ENCODE data around the gene LSM3.

LSM3 gene

DNA sequence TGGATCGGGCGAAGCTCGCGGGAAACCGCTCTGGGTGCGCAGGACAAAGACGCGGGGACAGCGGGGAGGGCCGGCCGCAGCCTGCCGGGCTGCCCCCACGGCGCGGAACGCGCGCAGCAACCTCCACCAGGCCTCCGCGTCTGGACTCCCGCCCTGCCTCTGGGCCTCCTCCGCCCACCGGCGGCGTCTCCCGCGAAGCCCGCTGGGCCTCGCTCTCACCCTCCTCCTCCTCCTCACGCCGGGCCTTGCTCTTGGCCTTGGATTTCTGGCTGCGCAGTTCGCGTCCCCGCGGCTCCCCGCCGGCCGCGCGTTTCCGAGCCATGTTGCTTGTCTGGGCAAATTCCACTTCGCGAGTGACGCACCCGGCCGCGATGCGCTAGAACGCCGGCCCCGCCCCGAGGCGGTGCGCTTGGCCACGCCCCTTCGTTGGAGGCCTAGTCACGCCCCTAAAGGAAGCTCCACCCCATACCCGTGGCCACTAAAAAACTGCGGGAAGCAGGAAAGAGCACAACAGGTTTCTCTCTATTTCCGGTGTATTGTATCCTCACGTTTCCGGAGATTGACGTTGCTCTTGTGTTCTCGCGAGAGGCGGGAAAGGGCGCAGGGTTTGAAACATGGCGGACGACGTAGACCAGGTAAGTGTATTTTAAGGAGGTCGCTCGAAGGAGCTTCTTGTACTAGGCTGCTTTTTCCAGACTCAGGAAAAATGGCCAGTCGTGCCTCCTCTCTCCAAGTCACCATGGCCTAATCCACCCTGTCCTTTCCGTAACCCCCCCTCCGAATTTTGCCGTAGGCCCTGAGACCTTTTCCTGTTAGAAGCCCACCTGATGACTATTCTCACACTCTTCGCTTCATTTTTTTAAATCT is at the start of gene LSM3, which contains the start of gene XPC:
TSS of gene LSM3 (plus strand) at position 571 of the 867 bp plus-strand sequence. CDS start at position 615, 44 bp downstream.
TSS of gene XPC (minus strand) at position 355 of the 867 bp plus-strand sequence. CDS start at position 322, 33 bp downstream.
- TF ChIP-seq, protein P1, sequence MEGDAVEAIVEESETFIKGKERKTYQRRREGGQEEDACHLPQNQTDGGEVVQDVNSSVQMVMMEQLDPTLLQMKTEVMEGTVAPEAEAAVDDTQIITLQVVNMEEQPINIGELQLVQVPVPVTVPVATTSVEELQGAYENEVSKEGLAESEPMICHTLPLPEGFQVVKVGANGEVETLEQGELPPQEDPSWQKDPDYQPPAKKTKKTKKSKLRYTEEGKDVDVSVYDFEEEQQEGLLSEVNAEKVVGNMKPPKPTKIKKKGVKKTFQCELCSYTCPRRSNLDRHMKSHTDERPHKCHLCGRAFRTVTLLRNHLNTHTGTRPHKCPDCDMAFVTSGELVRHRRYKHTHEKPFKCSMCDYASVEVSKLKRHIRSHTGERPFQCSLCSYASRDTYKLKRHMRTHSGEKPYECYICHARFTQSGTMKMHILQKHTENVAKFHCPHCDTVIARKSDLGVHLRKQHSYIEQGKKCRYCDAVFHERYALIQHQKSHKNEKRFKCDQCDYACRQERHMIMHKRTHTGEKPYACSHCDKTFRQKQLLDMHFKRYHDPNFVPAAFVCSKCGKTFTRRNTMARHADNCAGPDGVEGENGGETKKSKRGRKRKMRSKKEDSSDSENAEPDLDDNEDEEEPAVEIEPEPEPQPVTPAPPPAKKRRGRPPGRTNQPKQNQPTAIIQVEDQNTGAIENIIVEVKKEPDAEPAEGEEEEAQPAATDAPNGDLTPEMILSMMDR (IDR thresholded peaks at IDR 0.05; ENCODE audit: extremely low read depth, missing control alignments), result no peak
- DNase-seq (ENCODE audit: low spot score), result peak; percentile 94

DNA sequence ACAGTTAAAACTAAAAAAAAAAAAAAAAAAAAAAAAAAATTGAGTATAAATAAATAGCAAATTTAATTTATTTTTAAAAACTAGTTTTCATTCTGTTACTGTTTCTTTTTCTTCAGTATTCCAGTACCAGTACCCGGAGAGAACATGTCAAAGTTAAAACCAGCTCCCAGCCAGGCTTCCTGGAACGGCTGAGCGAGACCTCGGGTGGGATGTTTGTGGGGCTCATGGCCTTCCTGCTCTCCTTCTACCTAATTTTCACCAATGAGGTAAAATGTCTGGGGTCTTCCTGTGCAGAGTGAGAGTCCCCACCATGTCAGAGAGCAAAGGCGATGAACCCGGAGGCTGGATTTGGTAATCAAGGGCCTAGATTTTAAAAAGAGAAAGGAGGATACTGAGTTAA is 49.3 kb upstream of the LSM3 start:
- DNase-seq (ENCODE audit: low spot score), result no peak
- TF ChIP-seq, protein P1 (IDR thresholded peaks at IDR 0.05; ENCODE audit: extremely low read depth, missing control alignments), result no peak

- TF ChIP-seq, protein P1 (IDR thresholded peaks at IDR 0.05; ENCODE audit: extremely low read depth, missing control alignments), result no peak
- no peak for DNase-seq (ENCODE audit: low spot score)
Measured at GRCh38 chr3:14130230-14130629, 48.4 kb upstream of the LSM3 start.

DNA sequence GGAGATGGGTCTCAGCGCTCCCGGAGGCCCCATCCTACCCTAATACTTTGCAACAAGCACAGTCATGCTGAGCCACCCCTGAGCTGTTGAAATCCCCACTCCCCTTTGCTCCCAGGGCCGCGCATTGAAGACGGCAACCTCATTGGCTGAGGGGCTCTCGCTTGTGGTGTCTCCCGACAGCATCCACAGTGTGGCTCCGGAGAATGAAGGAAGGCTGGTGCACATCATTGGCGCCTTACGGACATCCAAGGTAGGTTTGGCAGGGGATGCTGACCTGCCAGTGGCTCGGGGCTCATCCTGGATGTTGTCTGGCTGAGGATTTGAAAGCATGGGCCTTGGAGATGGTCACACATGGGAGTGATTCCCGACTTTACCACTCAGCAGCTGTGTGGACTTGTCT is 47.9 kb upstream of the LSM3 start:
- DNase-seq (ENCODE audit: low spot score), result no peak
- TF ChIP-seq, protein P1 (IDR thresholded peaks at IDR 0.05; ENCODE audit: extremely low read depth, missing control alignments), result no peak

DNA sequence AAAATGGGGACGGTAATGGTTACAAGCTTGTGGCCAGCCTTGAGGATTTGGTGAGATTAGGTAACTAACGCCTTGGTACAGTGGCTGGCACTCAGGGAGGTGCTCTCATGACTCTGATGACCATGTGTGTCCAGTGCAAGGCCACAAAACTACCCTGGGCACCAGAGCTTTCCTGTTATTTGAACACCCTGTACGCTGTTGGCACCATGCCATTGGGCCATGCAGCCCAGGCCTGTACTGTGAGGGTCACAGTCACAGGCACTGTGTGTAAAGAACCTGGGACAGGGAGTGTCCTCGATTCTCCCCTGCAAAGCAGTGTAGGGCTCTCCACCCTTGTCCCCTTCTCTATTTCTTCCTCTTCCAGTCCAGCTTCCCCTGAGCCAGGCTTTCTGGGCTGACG is 47.5 kb upstream of the LSM3 start:
- no peak for DNase-seq (ENCODE audit: low spot score)
- TF ChIP-seq, protein P1 (IDR thresholded peaks at IDR 0.05; ENCODE audit: extremely low read depth, missing control alignments), result no peak

- DNase-seq (ENCODE audit: low spot score), result no peak
- TF ChIP-seq, protein P1 (IDR thresholded peaks at IDR 0.05; ENCODE audit: extremely low read depth, missing control alignments), result no peak
Measured at GRCh38 chr3:14132120-14132519, 46.5 kb upstream of the LSM3 start.

DNA sequence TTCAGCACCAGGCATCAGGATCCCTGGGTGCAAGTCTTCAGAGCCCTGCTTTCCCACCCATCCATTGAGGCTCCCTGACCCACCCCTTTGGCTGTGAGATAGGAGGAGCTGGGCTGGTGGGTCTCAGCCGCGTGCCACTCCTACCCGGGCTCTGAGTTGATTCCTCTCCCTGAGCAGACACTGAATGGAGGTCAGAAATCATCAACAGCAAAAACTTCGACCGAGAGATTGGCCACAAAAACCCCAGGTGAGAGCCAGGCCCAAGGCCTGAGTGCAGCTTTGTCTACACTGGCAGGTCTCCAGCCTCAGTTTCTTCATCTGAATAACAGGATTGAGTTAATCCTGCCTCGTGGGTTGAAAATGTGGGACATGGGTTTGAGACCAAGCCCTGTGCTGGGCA is 45.9 kb upstream of the LSM3 start:
- DNase-seq (ENCODE audit: low spot score), result no peak
- TF ChIP-seq, protein P1 (IDR thresholded peaks at IDR 0.05; ENCODE audit: extremely low read depth, missing control alignments), result no peak

Data from GM20000 (cell line).